COLO668 (cell line): Measurements from ENCODE around the gene PLEKHD1.
"Not testable (repeated sequence)": the region's sequence is repeated elsewhere in the genome, so short reads cannot be mapped to it uniquely, and the experiment has no call there.

Source experiments
- DNase-seq: peaks from one replicate; lab custom pipeline; 2025; ENCODE audit not compliant: unreplicated experiment; lab: John Stamatoyannopoulos, UW

Gene PLEKHD1

DNA sequence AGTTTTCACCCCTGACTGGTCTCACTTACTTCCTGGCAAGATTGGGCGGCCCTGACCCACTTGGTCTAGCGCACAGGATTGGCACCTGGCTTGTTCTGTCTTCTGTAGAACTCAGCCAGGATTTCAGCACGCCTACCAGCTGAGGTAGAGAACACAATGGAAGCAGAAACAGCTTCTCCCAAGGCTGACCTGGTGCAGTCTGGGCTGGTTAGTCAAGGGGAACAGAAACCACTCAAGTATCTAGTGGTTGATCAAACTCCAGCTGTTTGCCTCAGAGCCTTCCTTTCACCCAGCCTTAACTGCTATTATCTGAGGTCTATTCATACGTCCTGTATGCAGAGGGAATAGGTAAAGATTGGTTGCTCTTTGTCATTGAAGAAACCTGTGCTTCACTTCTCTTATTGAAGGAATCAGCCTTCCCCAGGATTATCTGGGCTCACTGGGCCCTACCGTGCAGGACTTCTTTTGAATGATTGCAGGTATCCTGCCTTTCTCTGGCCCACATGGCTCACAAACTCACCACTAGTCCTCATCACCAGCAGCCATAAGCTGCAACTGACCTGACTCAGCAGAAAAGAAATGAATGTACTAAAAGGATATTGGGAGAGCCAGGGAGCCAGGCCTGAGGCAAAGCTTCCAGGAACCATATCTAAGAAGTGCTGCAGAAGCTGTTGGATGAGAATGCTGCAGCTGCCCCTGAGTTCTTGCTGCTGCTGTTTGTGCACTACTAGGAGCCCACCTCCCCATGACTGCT, 2.5 kb upstream of the PLEKHD1 start:
- no peak for DNase-seq

- DNase-seq, result peak; percentile 90
Observed at GRCh38 chr14:69483765-69484443, 624 bp upstream of the PLEKHD1 start.

GRCh38 chr14:69485315-69485660, 760 bp downstream of the PLEKHD1 start:
- no peak for DNase-seq

DNA sequence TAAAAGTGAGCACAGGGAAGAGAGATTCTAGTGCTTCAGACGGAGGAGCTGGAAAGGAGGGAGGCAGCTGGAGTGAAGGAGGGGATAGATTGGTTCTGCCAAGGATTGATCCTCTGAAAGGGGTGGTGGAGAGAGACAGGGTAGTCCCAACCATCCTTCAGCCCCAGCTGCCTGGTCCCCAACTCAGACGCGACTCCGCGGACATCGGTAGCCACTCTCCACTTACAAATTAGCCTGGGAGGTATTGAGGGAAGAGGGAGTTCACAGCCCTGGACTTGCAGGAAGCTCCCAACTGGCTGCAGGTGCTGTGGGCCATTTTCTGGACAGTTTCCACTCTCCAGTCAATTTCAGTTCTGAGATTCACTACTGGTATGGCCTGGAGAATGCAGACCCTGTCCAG, 1.2 kb downstream of the PLEKHD1 start:
- no peak for DNase-seq

DNA sequence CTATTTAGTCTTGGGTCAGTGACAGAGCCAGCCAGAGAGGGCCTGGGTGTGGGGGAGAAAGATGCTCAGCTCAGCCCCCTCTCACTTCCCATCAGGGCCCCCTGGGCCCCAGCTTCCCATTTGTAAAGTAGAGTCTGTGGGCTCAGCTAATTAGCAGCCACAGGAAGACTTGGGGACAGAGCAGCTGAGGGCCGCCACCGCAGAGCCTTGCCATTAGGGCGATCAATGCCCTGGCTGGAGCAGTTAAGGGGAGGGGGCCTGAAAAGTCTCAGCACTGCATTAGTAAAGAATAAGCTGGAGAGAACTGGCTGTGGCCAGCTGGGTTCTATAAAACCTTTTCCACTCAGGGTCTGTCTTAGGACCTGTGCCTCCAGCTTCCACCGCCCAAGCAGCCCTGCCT, 2.7 kb downstream of the PLEKHD1 start:
- DNase-seq, result no peak

GRCh38 chr14:69487771-69488170, 3.2 kb downstream of the PLEKHD1 start:
- DNase-seq, result no peak

DNA sequence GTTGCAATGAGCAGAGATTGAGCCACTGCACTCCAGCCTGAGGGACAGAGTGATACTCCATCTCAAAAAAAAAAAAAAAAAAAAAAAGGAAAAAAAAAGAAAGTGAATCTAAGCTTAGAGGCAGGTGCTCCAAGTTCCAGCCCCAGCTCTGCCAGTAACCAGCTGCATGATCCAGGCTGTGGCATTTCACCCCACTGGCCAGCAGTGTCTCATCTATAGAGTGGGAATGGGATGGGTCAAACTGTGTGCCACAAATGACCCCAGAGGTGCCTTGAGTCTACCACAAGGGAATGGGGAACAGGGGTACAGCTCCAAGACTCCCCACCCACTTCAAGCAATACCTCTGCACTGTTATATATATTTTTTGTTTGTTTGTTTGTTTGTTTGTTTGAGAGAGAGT, 5.0 kb downstream of the PLEKHD1 start:
- no peak for DNase-seq

DNA sequence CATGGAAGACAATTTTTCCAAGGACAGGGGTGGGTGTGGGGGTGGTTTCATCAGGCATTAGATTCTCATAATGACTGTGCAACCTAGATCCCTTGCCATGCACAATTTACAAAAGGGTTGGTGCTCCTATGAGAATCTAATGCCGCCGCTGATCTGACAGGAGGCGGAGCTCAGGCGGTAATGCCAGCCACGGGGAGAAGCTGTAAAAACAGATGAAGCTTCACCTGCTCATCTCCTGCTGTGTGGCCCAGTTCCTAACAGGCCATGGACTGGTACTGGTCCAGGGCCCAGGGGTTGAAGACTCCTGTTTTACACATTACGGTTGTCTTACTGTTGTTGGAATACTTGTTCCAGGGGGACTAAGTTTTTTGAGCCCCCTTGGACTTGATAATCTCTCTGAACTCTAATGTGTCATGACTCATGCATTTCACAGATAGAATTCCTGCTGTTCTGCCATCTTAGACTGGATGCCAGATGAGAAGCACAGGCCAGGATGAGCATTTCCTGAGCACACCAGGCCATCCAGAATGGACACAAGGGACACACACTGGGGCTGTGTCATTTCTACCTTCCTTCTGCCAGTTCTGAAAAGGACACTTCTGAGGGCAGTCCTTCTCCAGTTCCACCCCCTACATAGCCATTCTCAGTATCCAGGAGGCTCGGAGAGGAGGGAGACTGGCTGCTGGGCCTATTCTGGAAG, 5.8 kb downstream of the PLEKHD1 start:
- DNase-seq, result no peak

DNA sequence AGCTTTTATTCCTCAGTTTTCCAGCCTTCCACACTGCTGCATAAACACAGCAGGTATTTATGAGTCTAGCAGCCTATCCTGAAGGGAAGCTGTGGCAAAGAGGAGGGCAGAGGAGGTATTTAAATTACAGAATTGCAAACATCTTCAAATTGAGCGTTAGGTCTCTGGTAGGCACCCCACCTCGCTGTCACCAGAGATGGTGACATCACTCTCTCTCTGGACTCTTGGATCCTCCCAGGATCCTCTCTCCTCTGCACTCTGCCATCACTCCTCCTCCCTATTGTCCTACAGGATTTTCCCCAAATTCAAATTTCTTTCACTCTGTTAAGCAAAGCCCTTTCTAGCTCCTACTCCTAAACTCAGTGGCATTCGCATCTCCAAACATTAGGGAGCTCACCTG, 6.7 kb downstream of the PLEKHD1 start:
- DNase-seq, result no peak

DNA sequence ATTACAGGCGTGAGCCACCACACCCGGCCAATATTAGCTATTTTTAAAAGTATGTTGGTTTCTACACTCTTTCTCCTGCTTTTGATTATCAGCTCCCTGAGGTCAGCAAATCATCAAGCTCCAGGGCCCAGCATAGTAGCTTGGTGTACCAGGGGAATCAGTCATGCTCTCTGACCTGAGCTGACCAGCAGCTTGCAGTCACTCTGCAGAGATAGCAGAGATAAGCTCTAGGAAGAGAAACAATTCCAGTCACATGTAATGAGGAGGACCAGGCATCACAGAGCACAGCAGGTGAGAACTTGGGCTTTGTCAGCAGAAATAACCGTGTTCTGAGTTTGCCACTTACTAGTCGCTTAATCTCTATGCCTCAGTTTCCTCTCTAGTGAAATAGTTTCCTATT, 8.5 kb downstream of the PLEKHD1 start:
- no peak for DNase-seq

- DNase-seq, result no peak
Observed at GRCh38 chr14:69493791-69494190, 9.3 kb downstream of the PLEKHD1 start.

GRCh38 chr14:69495341-69495921, 10.9 kb downstream of the PLEKHD1 start:
- DNase-seq, result no peak

DNA sequence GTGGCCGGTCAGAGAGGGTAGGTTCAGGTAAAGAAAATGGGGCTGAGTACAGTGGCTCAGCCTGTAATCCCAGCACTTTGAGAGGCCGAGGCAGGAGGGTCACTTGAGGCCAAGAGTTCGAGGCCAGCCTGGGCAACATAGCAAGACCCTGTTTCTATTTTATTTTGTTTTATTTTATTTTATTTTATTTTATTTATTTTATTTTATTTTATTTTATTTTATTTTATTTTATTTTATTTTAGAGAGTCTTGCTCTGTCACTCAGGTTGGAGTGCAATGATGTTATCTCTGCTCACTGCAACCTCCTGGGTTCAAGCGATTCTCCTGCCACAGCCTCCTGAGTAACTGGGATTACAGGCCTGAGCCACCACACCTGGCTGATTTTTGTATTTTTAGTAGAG, 13.3 kb downstream of the PLEKHD1 start:
- not testable (repeated sequence) for DNase-seq

GRCh38 chr14:69498286-69498685, 13.8 kb downstream of the PLEKHD1 start:
- not testable (repeated sequence) for DNase-seq

GRCh38 chr14:69499436-69499835, 14.9 kb downstream of the PLEKHD1 start:
- DNase-seq, result no peak

DNA sequence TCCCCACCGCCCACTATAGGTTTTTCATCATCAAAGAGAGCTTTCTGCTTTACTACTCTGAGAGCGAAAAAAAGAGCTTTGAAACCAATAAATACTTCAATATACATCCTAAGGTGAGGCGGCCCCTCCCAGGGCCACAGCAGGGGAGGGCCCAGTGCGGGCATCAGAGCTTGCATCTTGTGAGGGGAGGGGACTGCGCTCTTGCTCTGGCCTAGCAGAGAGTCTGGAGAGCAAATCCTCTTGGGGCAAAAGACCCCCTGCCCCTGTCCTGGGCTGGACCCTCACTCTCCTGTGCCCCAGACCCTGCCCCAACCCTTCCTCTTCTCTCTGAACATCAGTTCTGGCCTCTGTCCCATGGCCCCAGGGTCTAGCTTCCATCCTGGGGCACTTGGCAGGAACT, 15.6 kb downstream of the PLEKHD1 start:
- DNase-seq, result no peak

- no peak for DNase-seq
Observed at GRCh38 chr14:69500736-69501135, 16.2 kb downstream of the PLEKHD1 start.

- DNase-seq, result no peak
Observed at GRCh38 chr14:69501423-69501838, 16.9 kb downstream of the PLEKHD1 start.

DNA sequence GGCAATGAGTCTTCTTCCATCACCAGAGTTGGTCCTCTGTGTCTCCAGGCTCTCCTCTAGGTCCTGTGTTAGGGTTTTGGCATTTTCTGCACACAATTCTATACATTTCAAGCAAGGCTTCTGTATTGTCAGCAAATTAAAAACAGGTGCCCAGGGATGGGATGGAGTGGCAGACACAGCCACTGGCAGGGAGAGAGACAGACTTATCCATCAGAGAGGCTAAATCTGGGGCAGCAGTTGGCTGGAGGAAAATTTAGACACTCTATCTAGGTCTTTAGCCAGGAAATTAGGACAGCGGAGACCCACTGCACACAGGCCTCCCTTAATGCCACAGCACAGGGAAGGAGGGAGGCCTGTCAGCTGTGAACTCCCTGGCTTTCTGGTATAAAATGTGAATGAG, 20.2 kb downstream of the PLEKHD1 start:
- DNase-seq, result no peak

- DNase-seq, result no peak
Observed at GRCh38 chr14:69505338-69506240, 21.1 kb downstream of the PLEKHD1 start.

- no peak for DNase-seq
Observed at GRCh38 chr14:69506241-69506595, 21.7 kb downstream of the PLEKHD1 start.
